ENCODE results near the gene ZNF432.

DNA sequence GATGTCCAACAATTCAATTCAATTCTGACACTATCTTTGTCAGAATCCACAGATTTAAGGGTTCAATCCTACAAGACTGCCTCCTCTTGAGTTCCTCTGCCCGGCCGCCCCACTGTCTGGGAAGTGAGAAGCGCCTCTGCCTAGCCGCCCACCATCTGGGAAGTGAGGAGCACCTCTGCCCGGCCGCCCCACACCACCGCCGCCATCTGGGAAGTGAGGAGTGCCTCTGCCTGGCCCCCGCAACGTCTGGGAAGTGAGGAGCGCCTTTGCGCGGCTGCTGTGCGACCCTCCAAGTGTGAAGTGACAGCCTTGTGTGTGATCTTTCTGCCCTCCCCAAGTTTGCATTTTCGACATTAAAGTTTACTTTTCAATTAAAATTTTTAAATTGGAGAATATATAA, 26.4 kb downstream of the ZNF432 start:
- no peak for TF ChIP-seq POLR2A (IDR thresholded peaks at IDR 0.05)
- TF ChIP-seq CTCF (IDR thresholded peaks at IDR 0.05 in 4 of 5, conservative IDR thresholded peaks at IDR 0.05 in 1 of 5): no peak

Measured in gastrocnemius medialis (tissue), 4 donors.